ENCODE data around the gene IGDCC3.

- TF ChIP-seq POLR2AphosphoS5 (IDR thresholded peaks at IDR 0.05; ENCODE audit: borderline replicate concordance, low read depth, low read length) = no peak
- TF ChIP-seq EZH2 (IDR thresholded peaks at IDR 0.05) = no peak
Observed at GRCh38 chr15:65323071-65323511, 54.7 kb downstream of the IGDCC3 start.

All from SK-N-MC (cell line).